Suppressor macrophage (primary cell): Measurements from ENCODE around the gene KCNQ1.

ENCODE experiments used
- DNase-seq, 4 experiments: peaks; one replicate each; pipeline ENCODE4 v3.0.0-alpha.2; 2020 to 2022

The KCNQ1 gene

GRCh38 chr11:2570841-2571597 lies 126.2 kb downstream of the KCNQ1 start:
- no peak for DNase-seq

- no peak for DNase-seq
These were observed 126.9 kb downstream of the KCNQ1 start for GRCh38 chr11:2571598-2572281.

GRCh38 chr11:2572491-2573239 lies 127.9 kb downstream of the KCNQ1 start:
- no peak for DNase-seq

- no peak for DNase-seq
These were observed 128.6 kb downstream of the KCNQ1 start for GRCh38 chr11:2573240-2574042.

GRCh38 chr11:2574043-2574552 lies 129.3 kb downstream of the KCNQ1 start:
- no peak for DNase-seq

GRCh38 chr11:2574553-2575535 lies 130.0 kb downstream of the KCNQ1 start:
- no peak for DNase-seq

GRCh38 chr11:2575591-2576051 lies 130.8 kb downstream of the KCNQ1 start:
- no peak for DNase-seq

GRCh38 chr11:2576111-2576510 lies 131.3 kb downstream of the KCNQ1 start:
- DNase-seq: no peak

GRCh38 chr11:2576549-2576948 lies 131.7 kb downstream of the KCNQ1 start:
- no peak for DNase-seq

GRCh38 chr11:2577031-2577990 lies 132.5 kb downstream of the KCNQ1 start:
- DNase-seq: no peak

GRCh38 chr11:2577991-2578928 lies 133.5 kb downstream of the KCNQ1 start:
- DNase-seq: no peak

- no peak for DNase-seq
These were observed 134.1 kb downstream of the KCNQ1 start for GRCh38 chr11:2578929-2579270.

GRCh38 chr11:2579315-2580060 lies 134.7 kb downstream of the KCNQ1 start:
- DNase-seq: no peak

GRCh38 chr11:2580061-2580421 lies 135.2 kb downstream of the KCNQ1 start:
- DNase-seq: no peak

- DNase-seq: no peak
These were observed 135.8 kb downstream of the KCNQ1 start for GRCh38 chr11:2580571-2581001.

GRCh38 chr11:2581151-2581930 lies 136.5 kb downstream of the KCNQ1 start:
- no peak for DNase-seq

- DNase-seq: no peak
These were observed 137.1 kb downstream of the KCNQ1 start for GRCh38 chr11:2581931-2582350.
